COLO668 (cell line): ENCODE results near the gene ZNF483.
"Not testable (repeated sequence)": the region's sequence is repeated elsewhere in the genome, so short reads cannot be mapped to it uniquely, and the experiment has no call there.

Source experiments
- DNase-seq: peaks from one replicate; lab custom pipeline; 2025; ENCODE audit not compliant: unreplicated experiment; lab: John Stamatoyannopoulos, UW

Gene ZNF483

GRCh38 chr9:111610149-111610548 lies 85.2 kb downstream of the ZNF483 start:
- no peak for DNase-seq

DNA sequence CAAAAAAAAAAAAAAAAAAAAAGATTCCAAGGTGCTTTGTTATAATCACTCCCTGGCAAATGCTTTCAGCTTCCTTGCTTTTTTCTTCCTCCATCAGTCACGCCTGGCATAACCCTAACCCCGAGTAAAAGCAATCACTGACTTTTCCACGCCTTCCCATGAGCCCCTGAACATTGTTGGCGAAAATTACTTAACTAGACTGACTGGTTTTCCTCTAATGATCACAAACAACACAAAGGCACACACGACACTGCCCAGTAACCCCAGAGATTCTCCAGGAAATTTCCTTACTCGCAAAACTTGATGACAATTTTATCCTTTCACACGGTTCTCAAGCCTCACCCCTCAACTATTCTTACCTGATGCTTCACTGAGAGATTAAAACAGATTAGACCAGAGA lies 85.9 kb downstream of the ZNF483 start:
- no peak for DNase-seq

GRCh38 chr9:111613436-111614040 lies 88.6 kb downstream of the ZNF483 start:
- peak; percentile 9 for DNase-seq

DNA sequence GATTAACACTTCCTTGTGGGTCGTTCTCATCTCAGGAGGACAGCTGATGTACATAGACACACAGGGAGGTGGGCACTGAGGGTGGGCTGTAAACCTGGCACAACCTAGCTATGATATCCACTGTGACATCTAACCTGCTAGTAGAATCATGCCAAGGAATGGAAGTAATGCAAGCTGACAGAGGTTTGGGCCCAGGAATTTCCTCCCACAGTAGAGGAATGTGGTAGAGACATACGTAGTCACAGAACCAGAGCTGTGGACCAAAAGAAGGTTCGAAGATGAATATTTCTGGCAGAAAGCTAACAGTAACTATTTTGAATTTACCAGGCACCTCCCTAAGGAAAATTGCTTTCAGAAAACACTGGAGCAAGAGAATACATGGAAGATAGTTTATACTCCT lies 90.9 kb downstream of the ZNF483 start:
- DNase-seq: no peak

GRCh38 chr9:111617349-111617748 lies 92.4 kb downstream of the ZNF483 start:
- not testable (repeated sequence) for DNase-seq

GRCh38 chr9:111621895-111622480 lies 97.0 kb downstream of the ZNF483 start:
- peak; percentile 6 for DNase-seq

GRCh38 chr9:111622626-111623025 lies 97.6 kb downstream of the ZNF483 start:
- DNase-seq: no peak
